GM18511 (cell line): ENCODE measurements around the gene PTPRN2.
"Not testable (repeated sequence)": the region's sequence is repeated elsewhere in the genome, so short reads cannot be mapped to it uniquely, and the experiment has no call there.

Experiments used
- ATAC-seq: cut with Tn5 transposase; IDR thresholded peaks from one replicate; pipeline ENCODE4 v1.9.1; 2021; ENCODE audit warnings: mild to moderate bottlenecking, moderate library complexity; ENCODE audit not compliant: unreplicated experiment

Gene PTPRN2

GRCh38 chr7:157933219-157934155 is 654.1 kb downstream of the PTPRN2 start:
- not testable (repeated sequence) for ATAC-seq

- no peak for ATAC-seq
These were observed 655.0 kb downstream of the PTPRN2 start for GRCh38 chr7:157932498-157933218.

- ATAC-seq, result no peak
These were observed 656.6 kb downstream of the PTPRN2 start for GRCh38 chr7:157930926-157931466.

- ATAC-seq, result no peak
These were observed 657.2 kb downstream of the PTPRN2 start for GRCh38 chr7:157930441-157930840.

- no peak for ATAC-seq
These were observed 658.0 kb downstream of the PTPRN2 start for GRCh38 chr7:157929671-157930070.

GRCh38 chr7:157928808-157929425 is 658.7 kb downstream of the PTPRN2 start:
- no peak for ATAC-seq

- ATAC-seq, result no peak
These were observed 659.3 kb downstream of the PTPRN2 start for GRCh38 chr7:157928171-157928794.

GRCh38 chr7:157927313-157927925 is 660.2 kb downstream of the PTPRN2 start:
- no peak for ATAC-seq

GRCh38 chr7:157926521-157927150 is 661.0 kb downstream of the PTPRN2 start:
- no peak for ATAC-seq

- no peak for ATAC-seq
These were observed 661.5 kb downstream of the PTPRN2 start for GRCh38 chr7:157926107-157926506.

- no peak for ATAC-seq
These were observed 662.2 kb downstream of the PTPRN2 start for GRCh38 chr7:157925383-157925875.

- no peak for ATAC-seq
These were observed 663.6 kb downstream of the PTPRN2 start for GRCh38 chr7:157923903-157924630.

- ATAC-seq, result no peak
These were observed 665.0 kb downstream of the PTPRN2 start for GRCh38 chr7:157922576-157922975.

GRCh38 chr7:157918326-157919080 is 669.1 kb downstream of the PTPRN2 start:
- no peak for ATAC-seq

GRCh38 chr7:157916946-157917640 is 670.5 kb downstream of the PTPRN2 start:
- ATAC-seq, result no peak

GRCh38 chr7:157910446-157910845 is 677.2 kb downstream of the PTPRN2 start:
- ATAC-seq, result no peak

GRCh38 chr7:157910045-157910444 is 677.6 kb downstream of the PTPRN2 start:
- not testable (repeated sequence) for ATAC-seq

GRCh38 chr7:157909370-157909769 is 678.3 kb downstream of the PTPRN2 start:
- ATAC-seq, result no peak
